ENCODE results near the gene RARG.
A peak's percentile ranks its signal among the peaks of the same experiment; 100 is the strongest.

Gene RARG

DNA sequence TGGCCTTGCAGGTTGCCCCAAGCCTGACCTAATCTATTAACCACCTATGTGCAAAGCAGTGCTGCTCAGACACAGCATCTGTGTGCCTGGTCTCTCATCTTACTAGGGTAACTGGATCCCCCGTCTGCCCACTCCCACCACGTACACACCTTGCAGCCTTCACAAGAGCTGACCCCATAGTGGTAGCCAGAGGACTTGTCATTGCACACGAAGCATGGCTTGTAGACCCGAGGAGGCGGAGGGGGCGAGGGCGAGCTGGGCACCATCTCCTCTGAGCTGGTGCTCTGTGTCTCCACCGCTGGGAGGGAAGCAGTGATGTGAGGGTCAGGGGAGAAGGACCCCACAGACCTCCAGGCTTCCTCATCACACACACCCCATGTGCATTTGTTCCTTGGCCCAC is 16.5 kb downstream of the RARG start:
- Histone ChIP-seq H3K36me3 (ENCODE audit: insufficient read depth, low read length) (peaks cover 13% of the 10 kb centered on the region; the same call in 1 of the 2 replicates), H3K4me1 (ENCODE audit: control insufficient read depth, insufficient read depth, low read length, unreplicated experiment) (peaks cover 47% of the 10 kb centered on the region), H3K27ac (ENCODE audit: low read depth, low read length) (no peak overlapping the region), H3K4me3 (ENCODE audit: low read depth, low read length) (no peak overlapping the region), H2AFZ (ENCODE audit: low read length, unreplicated experiment) (no peak overlapping the region), H3K27me3 (ENCODE audit: insufficient read depth, low read length) (no peaks in the 10 kb centered on the region), H3K79me2 (ENCODE audit: control insufficient read depth, insufficient read depth, low read length, unreplicated experiment) (peaks cover 37% of the 10 kb centered on the region)

GRCh38 chr12:53214687-53215455 is 17.1 kb downstream of the RARG start:
- peaks cover 47% of the 10 kb centered on the region for H3K4me1 ChIP-seq (ENCODE audit: control insufficient read depth, insufficient read depth, low read length, unreplicated experiment)

DNA sequence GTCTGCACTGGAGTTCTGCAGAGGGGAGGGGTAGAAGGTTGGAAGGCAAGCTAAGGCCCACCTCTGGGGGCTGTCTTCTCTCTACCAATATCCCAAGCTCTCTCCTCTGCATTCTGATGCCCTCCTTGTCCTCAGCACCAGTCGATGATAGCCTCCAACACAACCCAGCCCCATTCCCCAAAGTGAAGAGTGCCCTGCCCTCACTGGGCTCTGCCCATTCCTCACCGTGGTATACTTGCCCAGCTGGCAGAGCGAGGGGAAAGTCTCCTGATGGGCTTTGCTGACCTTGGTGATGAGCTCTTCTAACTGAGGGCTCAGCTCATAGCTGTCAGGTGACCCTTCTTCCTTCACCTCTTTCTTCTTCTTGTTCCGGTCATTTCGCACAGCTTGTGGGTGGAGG is 17.8 kb downstream of the RARG start:
- H3K79me2 ChIP-seq (ENCODE audit: control insufficient read depth, insufficient read depth, low read length, unreplicated experiment), result peaks cover 34% of the 10 kb centered on the region
- H3K27me3 ChIP-seq (ENCODE audit: insufficient read depth, low read length), result no peaks in the 10 kb centered on the region
- H3K36me3 ChIP-seq (ENCODE audit: insufficient read depth, low read length), result peaks cover 15% of the 10 kb centered on the region; the same call in 1 of the 2 replicates
- H3K4me3 ChIP-seq (ENCODE audit: low read depth, low read length), result no peak overlapping the region
- H2AFZ ChIP-seq (ENCODE audit: low read length, unreplicated experiment), result no peak overlapping the region
- no peak overlapping the region for H3K27ac ChIP-seq (ENCODE audit: low read depth, low read length)
- H3K4me1 ChIP-seq (ENCODE audit: control insufficient read depth, insufficient read depth, low read length, unreplicated experiment), result peaks cover 47% of the 10 kb centered on the region

More at GRCh38 chr12:53214687-53215455, 17.1 kb downstream of the RARG start:
- H3K79me2 ChIP-seq (ENCODE audit: control insufficient read depth, insufficient read depth, low read length, unreplicated experiment), result peaks cover 37% of the 10 kb centered on the region
- H3K36me3 ChIP-seq (ENCODE audit: insufficient read depth, low read length), result peaks cover 15% of the 10 kb centered on the region; the same call in 1 of the 2 replicates
- H3K27ac ChIP-seq (ENCODE audit: low read depth, low read length), result no peak overlapping the region
- H2AFZ ChIP-seq (ENCODE audit: low read length, unreplicated experiment), result no peak overlapping the region
- no peaks in the 10 kb centered on the region for H3K27me3 ChIP-seq (ENCODE audit: insufficient read depth, low read length)
- no peak overlapping the region for H3K4me3 ChIP-seq (ENCODE audit: low read depth, low read length)

- Histone ChIP-seq H3K27ac (ENCODE audit: low read depth, low read length) (peak overlapping the region; percentile 32; the same call in 1 of the 2 replicates), H3K4me3 (ENCODE audit: low read depth, low read length) (no peak overlapping the region), H2AFZ (ENCODE audit: low read length, unreplicated experiment) (no peak overlapping the region), H3K36me3 (ENCODE audit: insufficient read depth, low read length) (peaks cover 15% of the 10 kb centered on the region; the same call in 1 of the 2 replicates), H3K4me1 (ENCODE audit: control insufficient read depth, insufficient read depth, low read length, unreplicated experiment) (peaks cover 46% of the 10 kb centered on the region), H3K27me3 (ENCODE audit: insufficient read depth, low read length) (no peaks in the 10 kb centered on the region), H3K79me2 (ENCODE audit: control insufficient read depth, insufficient read depth, low read length, unreplicated experiment) (peaks cover 27% of the 10 kb centered on the region)
These were observed 18.7 kb downstream of the RARG start for GRCh38 chr12:53213348-53213747.

GRCh38 chr12:53212931-53213330 is 19.1 kb downstream of the RARG start:
- Histone ChIP-seq H2AFZ (ENCODE audit: low read length, unreplicated experiment) (no peak overlapping the region), H3K79me2 (ENCODE audit: control insufficient read depth, insufficient read depth, low read length, unreplicated experiment) (peaks cover 22% of the 10 kb centered on the region), H3K27ac (ENCODE audit: low read depth, low read length) (peak overlapping the region; percentile 32; the same call in 1 of the 2 replicates), H3K27me3 (ENCODE audit: insufficient read depth, low read length) (no peaks in the 10 kb centered on the region), H3K36me3 (ENCODE audit: insufficient read depth, low read length) (peaks cover 15% of the 10 kb centered on the region; the same call in 1 of the 2 replicates), H3K4me1 (ENCODE audit: control insufficient read depth, insufficient read depth, low read length, unreplicated experiment) (peaks cover 41% of the 10 kb centered on the region), H3K4me3 (ENCODE audit: low read depth, low read length) (no peak overlapping the region)

GRCh38 chr12:53211476-53212381 is 20.3 kb downstream of the RARG start:
- Histone ChIP-seq H3K4me3 (ENCODE audit: low read depth, low read length) (no peak overlapping the region), H2AFZ (ENCODE audit: low read length, unreplicated experiment) (no peak overlapping the region), H3K4me1 (ENCODE audit: control insufficient read depth, insufficient read depth, low read length, unreplicated experiment) (peaks cover 32% of the 10 kb centered on the region), H3K27me3 (ENCODE audit: insufficient read depth, low read length) (no peaks in the 10 kb centered on the region), H3K36me3 (ENCODE audit: insufficient read depth, low read length) (peaks cover 15% of the 10 kb centered on the region; the same call in 1 of the 2 replicates), H3K79me2 (ENCODE audit: control insufficient read depth, insufficient read depth, low read length, unreplicated experiment) (peaks cover 12% of the 10 kb centered on the region), H3K27ac (ENCODE audit: low read depth, low read length) (no peak overlapping the region)

GRCh38 chr12:53210843-53211242 is 21.2 kb downstream of the RARG start:
- Histone ChIP-seq H3K79me2 (ENCODE audit: control insufficient read depth, insufficient read depth, low read length, unreplicated experiment) (peaks cover 3% of the 10 kb centered on the region), H3K36me3 (ENCODE audit: insufficient read depth, low read length) (peaks cover 15% of the 10 kb centered on the region; the same call in 1 of the 2 replicates), H3K27ac (ENCODE audit: low read depth, low read length) (no peak overlapping the region), H2AFZ (ENCODE audit: low read length, unreplicated experiment) (no peak overlapping the region), H3K4me1 (ENCODE audit: control insufficient read depth, insufficient read depth, low read length, unreplicated experiment) (peaks cover 32% of the 10 kb centered on the region), H3K27me3 (ENCODE audit: insufficient read depth, low read length) (no peaks in the 10 kb centered on the region), H3K4me3 (ENCODE audit: low read depth, low read length) (no peak overlapping the region)

DNA sequence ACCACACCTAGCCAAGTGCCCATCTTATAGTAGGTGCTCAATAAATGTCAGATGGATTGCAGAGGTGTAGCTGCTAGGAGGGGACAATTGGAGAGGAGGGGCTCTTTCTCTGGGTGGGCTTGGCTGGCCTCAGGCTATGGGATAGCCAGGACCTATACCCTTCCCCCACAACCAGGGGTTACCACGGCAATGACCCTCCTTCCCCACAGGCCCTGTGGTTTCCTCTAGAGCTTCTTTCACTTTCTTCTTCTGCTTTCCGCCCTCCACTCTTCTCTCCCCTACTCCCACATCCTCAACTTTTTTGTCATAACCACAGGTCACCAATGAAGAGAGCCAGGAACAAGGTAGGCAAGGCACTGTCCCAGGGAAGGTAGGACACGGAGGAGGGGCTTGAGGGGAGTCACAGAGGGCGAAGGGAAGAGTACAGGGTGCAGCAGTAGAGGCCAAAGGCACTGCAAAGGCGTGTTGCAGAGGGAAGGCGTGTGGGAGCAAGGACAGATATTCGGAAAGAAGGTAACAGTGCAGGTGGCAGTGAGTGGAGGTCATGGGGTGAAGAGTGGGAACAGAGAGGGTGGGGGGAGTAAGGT is 23.0 kb downstream of the RARG start:
- peaks cover 15% of the 10 kb centered on the region; the same call in 1 of the 2 replicates for H3K36me3 ChIP-seq (ENCODE audit: insufficient read depth, low read length)
- no peaks in the 10 kb centered on the region for H3K27me3 ChIP-seq (ENCODE audit: insufficient read depth, low read length)
- H3K27ac ChIP-seq (ENCODE audit: low read depth, low read length), result no peak overlapping the region
- no peak overlapping the region for H2AFZ ChIP-seq (ENCODE audit: low read length, unreplicated experiment)
- H3K79me2 ChIP-seq (ENCODE audit: control insufficient read depth, insufficient read depth, low read length, unreplicated experiment), result no peaks in the 10 kb centered on the region
- no peak overlapping the region for H3K4me3 ChIP-seq (ENCODE audit: low read depth, low read length)
- H3K4me1 ChIP-seq (ENCODE audit: control insufficient read depth, insufficient read depth, low read length, unreplicated experiment), result peaks cover 25% of the 10 kb centered on the region

GRCh38 chr12:53208435-53208834 is 23.6 kb downstream of the RARG start:
- H3K27me3 ChIP-seq (ENCODE audit: insufficient read depth, low read length), result no peaks in the 10 kb centered on the region
- peaks cover 25% of the 10 kb centered on the region for H3K4me1 ChIP-seq (ENCODE audit: control insufficient read depth, insufficient read depth, low read length, unreplicated experiment)
- no peak overlapping the region for H2AFZ ChIP-seq (ENCODE audit: low read length, unreplicated experiment)
- no peak overlapping the region for H3K27ac ChIP-seq (ENCODE audit: low read depth, low read length)
- no peak overlapping the region for H3K4me3 ChIP-seq (ENCODE audit: low read depth, low read length)
- H3K79me2 ChIP-seq (ENCODE audit: control insufficient read depth, insufficient read depth, low read length, unreplicated experiment), result no peaks in the 10 kb centered on the region
- peaks cover 15% of the 10 kb centered on the region; the same call in 1 of the 2 replicates for H3K36me3 ChIP-seq (ENCODE audit: insufficient read depth, low read length)

DNA sequence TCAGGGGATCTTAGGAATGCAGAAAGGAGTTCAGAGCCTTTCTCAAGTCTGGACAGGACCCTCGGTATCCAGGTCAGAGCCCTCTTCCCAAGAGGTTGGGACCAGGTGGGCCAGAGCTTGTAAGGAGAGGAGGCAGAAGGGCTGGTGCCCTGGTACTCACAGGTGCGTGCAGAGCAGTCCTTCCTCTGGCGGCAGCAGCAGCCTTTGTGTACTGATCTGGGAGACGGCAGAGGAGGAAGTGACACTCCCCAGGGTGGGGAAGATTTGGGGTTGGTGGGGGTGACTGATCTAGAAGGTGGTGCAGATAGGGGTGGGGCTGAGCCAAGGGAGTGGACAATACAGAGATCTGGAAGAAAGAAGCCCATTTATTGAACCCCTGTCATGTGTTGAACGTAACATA is 25.0 kb downstream of the RARG start, which contains the start of gene ITGB7:
TSS of gene ITGB7 (minus strand) at position 210 of the 400 bp plus-strand sequence. CDS start 6,808 bp downstream, outside the sequence.
- 0 out of 2 replicates have a peak within 1 kb of the TSS, but pooled peaks have one; percentile 27 for H3K4me3 ChIP-seq (ENCODE audit: low read depth, low read length)
- H3K4me1 ChIP-seq (ENCODE audit: control insufficient read depth, insufficient read depth, low read length, unreplicated experiment), result peaks cover 19% of the 10 kb centered on the region
- peaks cover 10% of the 10 kb centered on the region; the same call in 1 of the 2 replicates for H3K36me3 ChIP-seq (ENCODE audit: insufficient read depth, low read length)
- H3K27me3 ChIP-seq (ENCODE audit: insufficient read depth, low read length), result no peaks in the 10 kb centered on the region
- no peaks in the 10 kb centered on the region for H3K79me2 ChIP-seq (ENCODE audit: control insufficient read depth, insufficient read depth, low read length, unreplicated experiment)
- H3K27ac ChIP-seq (ENCODE audit: low read depth, low read length), result peak within 1 kb of the TSS; percentile 73
- H2AFZ ChIP-seq (ENCODE audit: low read length, unreplicated experiment), result peak within 1 kb of the TSS; percentile 58

All from ACC112 (cell line).